Measurements from ENCODE around the gene OTX1. TPM values are rescaled to one million over a fixed set of nuclear protein-coding genes. Genes with fewer than 3 reads are reported as not detected.

Gene OTX1
- total and polyA plus RNA-seq, 2 of the 8 experiments (the other 6 are each of a cell fraction or from before 2014, with no cell fraction given) = 0.24 to 3.3 TPM

- 0 out of 2 replicates have a peak, but pooled peaks have one; percentile 29 for TF ChIP-seq PHF8 (conservative IDR thresholded peaks at IDR 0.05; ENCODE audit: low read depth, low read length)
- TF ChIP-seq RNF2 (IDR thresholded peaks at IDR 0.05; ENCODE audit: borderline replicate concordance, low read depth, low read length, missing control alignments, poor library complexity, severe bottlenecking) = peak; percentile 39
- TF ChIP-seq SP4 (IDR thresholded peaks at IDR 0.05; ENCODE audit: low read length) = no peak
- no peak for TF ChIP-seq RBBP5 (IDR thresholded peaks at IDR 0.05; ENCODE audit: borderline replicate concordance, low read depth, low read length)
- no peak for TF ChIP-seq ZNF274 (IDR thresholded peaks at IDR 0.05; ENCODE audit: borderline replicate concordance, extremely low read depth, low read length)
- TF ChIP-seq SP2 (IDR thresholded peaks at IDR 0.05; ENCODE audit: low read length) = no peak
- no peak for TF ChIP-seq HDAC6 (IDR thresholded peaks at IDR 0.05; ENCODE audit: low read depth, low read length)
- TF ChIP-seq, protein P1, sequence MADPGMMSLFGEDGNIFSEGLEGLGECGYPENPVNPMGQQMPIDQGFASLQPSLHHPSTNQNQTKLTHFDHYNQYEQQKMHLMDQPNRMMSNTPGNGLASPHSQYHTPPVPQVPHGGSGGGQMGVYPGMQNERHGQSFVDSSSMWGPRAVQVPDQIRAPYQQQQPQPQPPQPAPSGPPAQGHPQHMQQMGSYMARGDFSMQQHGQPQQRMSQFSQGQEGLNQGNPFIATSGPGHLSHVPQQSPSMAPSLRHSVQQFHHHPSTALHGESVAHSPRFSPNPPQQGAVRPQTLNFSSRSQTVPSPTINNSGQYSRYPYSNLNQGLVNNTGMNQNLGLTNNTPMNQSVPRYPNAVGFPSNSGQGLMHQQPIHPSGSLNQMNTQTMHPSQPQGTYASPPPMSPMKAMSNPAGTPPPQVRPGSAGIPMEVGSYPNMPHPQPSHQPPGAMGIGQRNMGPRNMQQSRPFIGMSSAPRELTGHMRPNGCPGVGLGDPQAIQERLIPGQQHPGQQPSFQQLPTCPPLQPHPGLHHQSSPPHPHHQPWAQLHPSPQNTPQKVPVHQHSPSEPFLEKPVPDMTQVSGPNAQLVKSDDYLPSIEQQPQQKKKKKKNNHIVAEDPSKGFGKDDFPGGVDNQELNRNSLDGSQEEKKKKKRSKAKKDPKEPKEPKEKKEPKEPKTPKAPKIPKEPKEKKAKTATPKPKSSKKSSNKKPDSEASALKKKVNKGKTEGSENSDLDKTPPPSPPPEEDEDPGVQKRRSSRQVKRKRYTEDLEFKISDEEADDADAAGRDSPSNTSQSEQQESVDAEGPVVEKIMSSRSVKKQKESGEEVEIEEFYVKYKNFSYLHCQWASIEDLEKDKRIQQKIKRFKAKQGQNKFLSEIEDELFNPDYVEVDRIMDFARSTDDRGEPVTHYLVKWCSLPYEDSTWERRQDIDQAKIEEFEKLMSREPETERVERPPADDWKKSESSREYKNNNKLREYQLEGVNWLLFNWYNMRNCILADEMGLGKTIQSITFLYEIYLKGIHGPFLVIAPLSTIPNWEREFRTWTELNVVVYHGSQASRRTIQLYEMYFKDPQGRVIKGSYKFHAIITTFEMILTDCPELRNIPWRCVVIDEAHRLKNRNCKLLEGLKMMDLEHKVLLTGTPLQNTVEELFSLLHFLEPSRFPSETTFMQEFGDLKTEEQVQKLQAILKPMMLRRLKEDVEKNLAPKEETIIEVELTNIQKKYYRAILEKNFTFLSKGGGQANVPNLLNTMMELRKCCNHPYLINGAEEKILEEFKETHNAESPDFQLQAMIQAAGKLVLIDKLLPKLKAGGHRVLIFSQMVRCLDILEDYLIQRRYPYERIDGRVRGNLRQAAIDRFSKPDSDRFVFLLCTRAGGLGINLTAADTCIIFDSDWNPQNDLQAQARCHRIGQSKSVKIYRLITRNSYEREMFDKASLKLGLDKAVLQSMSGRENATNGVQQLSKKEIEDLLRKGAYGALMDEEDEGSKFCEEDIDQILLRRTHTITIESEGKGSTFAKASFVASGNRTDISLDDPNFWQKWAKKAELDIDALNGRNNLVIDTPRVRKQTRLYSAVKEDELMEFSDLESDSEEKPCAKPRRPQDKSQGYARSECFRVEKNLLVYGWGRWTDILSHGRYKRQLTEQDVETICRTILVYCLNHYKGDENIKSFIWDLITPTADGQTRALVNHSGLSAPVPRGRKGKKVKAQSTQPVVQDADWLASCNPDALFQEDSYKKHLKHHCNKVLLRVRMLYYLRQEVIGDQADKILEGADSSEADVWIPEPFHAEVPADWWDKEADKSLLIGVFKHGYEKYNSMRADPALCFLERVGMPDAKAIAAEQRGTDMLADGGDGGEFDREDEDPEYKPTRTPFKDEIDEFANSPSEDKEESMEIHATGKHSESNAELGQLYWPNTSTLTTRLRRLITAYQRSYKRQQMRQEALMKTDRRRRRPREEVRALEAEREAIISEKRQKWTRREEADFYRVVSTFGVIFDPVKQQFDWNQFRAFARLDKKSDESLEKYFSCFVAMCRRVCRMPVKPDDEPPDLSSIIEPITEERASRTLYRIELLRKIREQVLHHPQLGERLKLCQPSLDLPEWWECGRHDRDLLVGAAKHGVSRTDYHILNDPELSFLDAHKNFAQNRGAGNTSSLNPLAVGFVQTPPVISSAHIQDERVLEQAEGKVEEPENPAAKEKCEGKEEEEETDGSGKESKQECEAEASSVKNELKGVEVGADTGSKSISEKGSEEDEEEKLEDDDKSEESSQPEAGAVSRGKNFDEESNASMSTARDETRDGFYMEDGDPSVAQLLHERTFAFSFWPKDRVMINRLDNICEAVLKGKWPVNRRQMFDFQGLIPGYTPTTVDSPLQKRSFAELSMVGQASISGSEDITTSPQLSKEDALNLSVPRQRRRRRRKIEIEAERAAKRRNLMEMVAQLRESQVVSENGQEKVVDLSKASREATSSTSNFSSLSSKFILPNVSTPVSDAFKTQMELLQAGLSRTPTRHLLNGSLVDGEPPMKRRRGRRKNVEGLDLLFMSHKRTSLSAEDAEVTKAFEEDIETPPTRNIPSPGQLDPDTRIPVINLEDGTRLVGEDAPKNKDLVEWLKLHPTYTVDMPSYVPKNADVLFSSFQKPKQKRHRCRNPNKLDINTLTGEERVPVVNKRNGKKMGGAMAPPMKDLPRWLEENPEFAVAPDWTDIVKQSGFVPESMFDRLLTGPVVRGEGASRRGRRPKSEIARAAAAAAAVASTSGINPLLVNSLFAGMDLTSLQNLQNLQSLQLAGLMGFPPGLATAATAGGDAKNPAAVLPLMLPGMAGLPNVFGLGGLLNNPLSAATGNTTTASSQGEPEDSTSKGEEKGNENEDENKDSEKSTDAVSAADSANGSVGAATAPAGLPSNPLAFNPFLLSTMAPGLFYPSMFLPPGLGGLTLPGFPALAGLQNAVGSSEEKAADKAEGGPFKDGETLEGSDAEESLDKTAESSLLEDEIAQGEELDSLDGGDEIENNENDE (IDR thresholded peaks at IDR 0.05; ENCODE audit: insufficient replicate concordance, low read length) = peak; percentile 74
- TF ChIP-seq GTF2F1 (IDR thresholded peaks at IDR 0.05; ENCODE audit: borderline replicate concordance, low read depth, low read length) = no peak
Measured at GRCh38 chr2:63044362-63045327, 6.0 kb upstream of the OTX1 start (continued).

Measured in H1 (cell line).